Parathyroid adenoma (tissue), 2 donors: ENCODE data around the gene NMD3.

Experiments used
- H2AFZ ChIP-seq: fragments of 300-600 bp; sonication (generic); one replicate; pipeline ENCODE4 v1.7.0; 2017; ENCODE audit warnings: antibody characterized with exemption, mild to moderate bottlenecking
- H3K27ac ChIP-seq: fragments of 300-600 bp; sonication (generic); one replicate; pipeline ENCODE4 v1.7.0; 2017
- H3K27me3 ChIP-seq: fragments of 300-600 bp; sonication (generic); one replicate; pipeline ENCODE4 v1.7.0; 2017; ENCODE audit warnings: low read length; ENCODE audit not compliant: control insufficient read depth, insufficient read depth
- H3K36me3 ChIP-seq: fragments of 300-600 bp; sonication (generic); one replicate; pipeline ENCODE4 v1.7.0; 2017; ENCODE audit warnings: low read length; ENCODE audit not compliant: control insufficient read depth, insufficient read depth
- H3K4me1 ChIP-seq: fragments of 300-600 bp; sonication (generic); one replicate; pipeline ENCODE4 v1.7.0; 2017; ENCODE audit warnings: control low read depth
- H3K4me2 ChIP-seq: fragments of 300-600 bp; sonication (generic); one replicate; pipeline ENCODE4 v1.7.0; 2017; ENCODE audit warnings: low read length
- H3K4me3 ChIP-seq: fragments of 300-600 bp; sonication (generic); one replicate; pipeline ENCODE4 v1.7.0; 2017; ENCODE audit warnings: low read depth, low read length
- H3K79me2 ChIP-seq: fragments of 300-600 bp; sonication (generic); one replicate; pipeline ENCODE4 v1.7.0; 2017; ENCODE audit warnings: control low read depth
- H3K9ac ChIP-seq: fragments of 300-600 bp; sonication (generic); one replicate; pipeline ENCODE4 v1.7.0; 2017; ENCODE audit warnings: mild to moderate bottlenecking
- H3K9me3 ChIP-seq: fragments of 300-600 bp; sonication (generic); one replicate; pipeline ENCODE4 v1.7.0; 2017; ENCODE audit warnings: low read length; ENCODE audit not compliant: control insufficient read depth
- CTCF ChIP-seq: fragments of 300-600 bp; sonication (generic); IDR thresholded peaks from one replicate; pipeline ENCODE4 v1.7.0; 2017; ENCODE audit warnings: antibody characterized with exemption, mild to moderate bottlenecking
- donor health status: primary hyperparathyroidism.

The NMD3 gene

GRCh38 chr3:161224786-161225185, 3.7 kb downstream of the NMD3 start:
- TF ChIP-seq CTCF, result no peak
- H3K9ac ChIP-seq, result no peak overlapping the region

GRCh38 chr3:161230621-161231171, 9.6 kb downstream of the NMD3 start:
- H3K4me1 ChIP-seq, result no peaks in the 10 kb centered on the region
- TF ChIP-seq CTCF, result no peak
- H3K27ac ChIP-seq, result no peak overlapping the region
- H3K36me3 ChIP-seq, result no peaks in the 10 kb centered on the region
- no peaks in the 10 kb centered on the region for H3K79me2 ChIP-seq
- H3K4me3 ChIP-seq, result no peak overlapping the region
- H3K27me3 ChIP-seq, result no peaks in the 10 kb centered on the region
- no peaks in the 10 kb centered on the region for H3K9me3 ChIP-seq
- no peak overlapping the region for H2AFZ ChIP-seq
- H3K9ac ChIP-seq, result no peak overlapping the region
- no peak overlapping the region for H3K4me2 ChIP-seq

More at GRCh38 chr3:161224786-161225185, 3.7 kb downstream of the NMD3 start:
- H3K36me3 ChIP-seq, result no peaks in the 10 kb centered on the region
- no peaks in the 10 kb centered on the region for H3K27me3 ChIP-seq
- no peaks in the 10 kb centered on the region for H3K4me1 ChIP-seq
- H3K4me3 ChIP-seq, result no peak overlapping the region
- no peak overlapping the region for H3K27ac ChIP-seq
- no peaks in the 10 kb centered on the region for H3K9me3 ChIP-seq
- no peak overlapping the region for H2AFZ ChIP-seq
- H3K4me2 ChIP-seq, result no peak overlapping the region
- H3K79me2 ChIP-seq, result peaks cover 7% of the 10 kb centered on the region

- H3K36me3 ChIP-seq, result no peaks in the 10 kb centered on the region
- H3K9ac ChIP-seq, result no peak overlapping the region
- H3K27ac ChIP-seq, result no peak overlapping the region
- no peak overlapping the region for H3K4me2 ChIP-seq
- no peak overlapping the region for H2AFZ ChIP-seq
- no peaks in the 10 kb centered on the region for H3K9me3 ChIP-seq
- no peaks in the 10 kb centered on the region for H3K4me1 ChIP-seq
- no peaks in the 10 kb centered on the region for H3K27me3 ChIP-seq
- H3K79me2 ChIP-seq, result no peaks in the 10 kb centered on the region
- no peak overlapping the region for H3K4me3 ChIP-seq
- TF ChIP-seq CTCF, result no peak
Observed at GRCh38 chr3:161231861-161232260, 10.8 kb downstream of the NMD3 start.

- H2AFZ ChIP-seq, result no peak overlapping the region
- no peaks in the 10 kb centered on the region for H3K9me3 ChIP-seq
- H3K79me2 ChIP-seq, result no peaks in the 10 kb centered on the region
- no peak overlapping the region for H3K4me3 ChIP-seq
- no peak for TF ChIP-seq CTCF
- H3K4me2 ChIP-seq, result no peak overlapping the region
- H3K4me1 ChIP-seq, result no peaks in the 10 kb centered on the region
- no peaks in the 10 kb centered on the region for H3K27me3 ChIP-seq
- H3K9ac ChIP-seq, result no peak overlapping the region
- H3K27ac ChIP-seq, result no peak overlapping the region
- no peaks in the 10 kb centered on the region for H3K36me3 ChIP-seq
Observed at GRCh38 chr3:161233557-161233956, 12.4 kb downstream of the NMD3 start.

- H3K27me3 ChIP-seq, result no peaks in the 10 kb centered on the region
- H3K27ac ChIP-seq, result no peak overlapping the region
- no peak overlapping the region for H2AFZ ChIP-seq
- H3K4me3 ChIP-seq, result no peak overlapping the region
- H3K9me3 ChIP-seq, result no peaks in the 10 kb centered on the region
- no peaks in the 10 kb centered on the region for H3K79me2 ChIP-seq
- H3K36me3 ChIP-seq, result no peaks in the 10 kb centered on the region
- H3K4me2 ChIP-seq, result no peak overlapping the region
- TF ChIP-seq CTCF, result no peak
- H3K4me1 ChIP-seq, result no peaks in the 10 kb centered on the region
- no peak overlapping the region for H3K9ac ChIP-seq
Observed at GRCh38 chr3:161236240-161236639, 15.1 kb downstream of the NMD3 start.
